ENCODE results near the gene TEDC1. TPM values are rescaled to one million over a fixed set of nuclear protein-coding genes. Genes with fewer than 3 reads are reported as not detected.

TEDC1 gene, protein sequence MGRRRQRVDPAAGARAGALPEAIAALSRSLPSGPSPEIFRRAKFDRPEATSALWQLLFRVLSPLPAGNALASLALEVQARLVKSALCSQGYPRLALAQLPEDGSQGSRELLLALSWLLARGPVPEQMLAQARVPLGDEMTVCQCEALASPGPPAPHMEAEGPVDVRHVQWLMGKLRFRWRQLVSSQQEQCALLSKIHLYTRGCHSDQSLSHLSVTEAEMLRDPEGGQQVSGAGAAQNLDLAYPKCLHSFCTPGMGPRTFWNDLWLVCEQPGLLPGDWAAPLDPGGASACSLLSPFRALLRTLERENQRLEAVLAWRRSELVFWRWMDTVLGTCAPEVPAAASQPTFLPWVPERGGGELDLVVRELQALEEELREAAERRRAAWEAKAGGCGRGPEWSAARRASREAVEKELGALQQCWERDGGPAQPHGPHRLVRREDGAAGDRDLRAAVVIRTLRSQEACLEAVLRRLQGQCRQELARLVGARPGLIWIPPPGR
- total RNA-seq: 10 to 100 TPM; 21.7 to 31.8 TPM

DNA sequence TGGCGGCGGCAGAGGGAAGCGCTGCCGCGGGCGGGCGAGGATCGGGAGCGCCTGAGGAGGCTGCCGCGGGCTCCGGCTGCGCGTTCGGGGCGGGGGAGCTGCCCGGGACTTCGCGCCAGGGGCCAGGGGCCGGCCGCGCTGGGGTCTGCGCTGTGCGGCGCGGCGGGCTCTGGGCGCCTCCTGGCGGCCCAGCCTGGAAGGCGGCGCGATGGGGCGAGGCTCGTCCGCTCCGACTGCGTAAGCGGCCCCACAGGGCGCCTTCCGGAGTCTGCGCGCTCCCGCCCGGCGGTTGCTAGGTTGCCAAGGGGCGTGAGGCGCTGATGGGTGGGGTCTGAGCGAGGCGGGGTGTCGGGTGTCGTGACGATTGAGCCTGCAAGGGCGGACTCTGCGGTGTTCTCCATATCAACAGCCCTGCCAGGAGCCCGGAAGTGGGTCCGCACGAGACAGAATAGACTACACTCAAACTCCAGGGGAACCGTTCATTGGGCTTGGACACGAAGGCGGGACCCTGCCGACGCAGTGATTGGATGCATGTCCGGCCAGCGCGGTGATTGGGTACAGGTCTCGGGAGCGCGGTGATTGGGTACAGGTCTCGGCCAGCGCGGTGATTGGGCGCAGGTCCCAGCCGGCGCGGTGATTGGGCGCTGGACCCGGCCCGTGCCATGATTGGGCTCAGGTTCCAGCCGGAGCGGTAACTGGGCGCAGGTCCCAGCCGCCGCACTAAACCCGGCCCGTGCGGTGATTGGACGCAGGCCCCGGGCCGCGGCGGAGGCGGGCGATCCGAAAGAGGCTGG lies at the start of gene TEDC1:
Gene TEDC1, plus strand, starts transcription at position 675 of the 794 bp plus-strand sequence. CDS start 130 bp downstream, outside the sequence.
- H3K9me3 Mint-ChIP-seq (ENCODE audit: low read depth): no peaks in the 10 kb centered on the region
- no peaks in the 10 kb centered on the region for H3K27me3 Mint-ChIP-seq
- peak within 1 kb of the TSS; percentile 81 for H3K4me3 Mint-ChIP-seq
- CTCF ChIA-PET: interaction anchor here (0.5 to 5.1 kb wide), 14 partner anchors 9 to 428 kb away, joined by 3 to 74 read pairs (median 6); partner anchors contain the start of gene TMEM121
- DNase-seq: peak; percentile 100
- intact Hi-C loops (cut with DNase I, micrococcal nuclease): loop anchor here (1.0 to 5.0 kb wide), 21 partner anchors 8 to 1862 kb away; partner anchors contain the start of genes CDCA4 (in 2 of the 2), TEX22 (in 2 of the 2), AKT1 (in 1 of the 2) and BRF1 (in 1 of the 2)
- peaks cover 6% of the 10 kb centered on the region for H3K36me3 Mint-ChIP-seq (ENCODE audit: low read depth)
- H3K4me1 Mint-ChIP-seq: peaks cover 22% of the 10 kb centered on the region
- POLR2A ChIA-PET: interaction anchor here (0.6 to 2.1 kb wide), 6 partner anchors 9 to 240 kb away, joined by 4 to 12 read pairs (median 6); partner anchors contain the start of gene BRF1
- peak; percentile 80 for ATAC-seq
- peak within 1 kb of the TSS; percentile 86 for H3K27ac Mint-ChIP-seq

GRCh38 chr14:105442125-105442524 lies 48.9 kb upstream of the TEDC1 start:
- Mint-ChIP-seq H3K4me1 (no peaks in the 10 kb centered on the region), H3K36me3 (ENCODE audit: low read depth) (peaks cover 7% of the 10 kb centered on the region), H3K27ac (no peak overlapping the region), H3K9me3 (ENCODE audit: low read depth) (no peaks in the 10 kb centered on the region), H3K4me3 (no peak overlapping the region), H3K27me3 (no peaks in the 10 kb centered on the region)
- DNase-seq: no peak
- ChIA-PET CTCF (no interaction called here), POLR2A (no interaction called here)
- intact Hi-C loops (cut with DNase I, micrococcal nuclease): no loop called here
- no peak for ATAC-seq

- CTCF ChIA-PET: no interaction called here
These were observed 48.2 kb upstream of the TEDC1 start for GRCh38 chr14:105442834-105443233.

DNA sequence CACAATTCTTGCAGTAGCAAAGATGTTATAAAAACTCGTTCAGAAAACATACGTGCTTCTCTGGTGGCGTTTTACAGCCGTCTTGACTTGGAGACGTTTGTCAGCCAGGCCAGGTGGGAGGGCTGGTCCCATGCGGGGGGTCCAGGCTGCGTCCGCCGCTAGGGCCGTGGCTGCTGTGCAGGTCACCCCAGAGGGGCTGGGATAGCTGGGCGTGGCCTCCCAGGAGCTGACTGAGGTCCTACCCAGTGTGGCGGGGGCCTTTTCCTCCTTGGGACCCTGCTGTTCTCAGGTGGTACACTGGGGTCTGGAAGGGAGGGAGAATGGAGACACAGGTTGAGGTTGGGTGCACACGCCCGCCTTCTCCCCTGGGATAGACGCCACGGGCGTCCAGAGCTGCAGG lies 46.2 kb upstream of the TEDC1 start:
- Mint-ChIP-seq H3K4me1 (no peaks in the 10 kb centered on the region), H3K9me3 (ENCODE audit: low read depth) (no peaks in the 10 kb centered on the region), H3K4me3 (no peak overlapping the region), H3K27me3 (no peaks in the 10 kb centered on the region), H3K27ac (no peak overlapping the region), H3K36me3 (ENCODE audit: low read depth) (peaks cover 7% of the 10 kb centered on the region)
- ChIA-PET POLR2A (no interaction called here), CTCF (interaction anchor here (0.7 kb wide), 1 partner anchor 107 kb away, joined by 3 read pairs; no protein-coding TSS in a partner anchor)
- intact Hi-C loops (cut with DNase I, micrococcal nuclease): no loop called here
- ATAC-seq (no peak), DNase-seq (no peak)

More at GRCh38 chr14:105442834-105443233, 48.2 kb upstream of the TEDC1 start:
- Mint-ChIP-seq H3K4me1 (no peaks in the 10 kb centered on the region), H3K36me3 (ENCODE audit: low read depth) (peaks cover 7% of the 10 kb centered on the region), H3K27me3 (no peaks in the 10 kb centered on the region), H3K9me3 (ENCODE audit: low read depth) (no peaks in the 10 kb centered on the region), H3K4me3 (no peak overlapping the region), H3K27ac (no peak overlapping the region)
- POLR2A ChIA-PET: no interaction called here
- DNase-seq (no peak), ATAC-seq (no peak)
- intact Hi-C loops (cut with DNase I, micrococcal nuclease): no loop called here

GRCh38 chr14:105445290-105445689 lies 45.8 kb upstream of the TEDC1 start:
- intact Hi-C loops (cut with DNase I, micrococcal nuclease): no loop called here
- H3K4me1 Mint-ChIP-seq: no peaks in the 10 kb centered on the region
- H3K4me3 Mint-ChIP-seq: no peak overlapping the region
- ChIA-PET POLR2A (no interaction called here), CTCF (no interaction called here)
- H3K27me3 Mint-ChIP-seq: no peaks in the 10 kb centered on the region
- no peak for DNase-seq
- no peaks in the 10 kb centered on the region for H3K9me3 Mint-ChIP-seq (ENCODE audit: low read depth)
- H3K36me3 Mint-ChIP-seq (ENCODE audit: low read depth): peaks cover 7% of the 10 kb centered on the region
- no peak for ATAC-seq
- H3K27ac Mint-ChIP-seq: no peak overlapping the region

DNA sequence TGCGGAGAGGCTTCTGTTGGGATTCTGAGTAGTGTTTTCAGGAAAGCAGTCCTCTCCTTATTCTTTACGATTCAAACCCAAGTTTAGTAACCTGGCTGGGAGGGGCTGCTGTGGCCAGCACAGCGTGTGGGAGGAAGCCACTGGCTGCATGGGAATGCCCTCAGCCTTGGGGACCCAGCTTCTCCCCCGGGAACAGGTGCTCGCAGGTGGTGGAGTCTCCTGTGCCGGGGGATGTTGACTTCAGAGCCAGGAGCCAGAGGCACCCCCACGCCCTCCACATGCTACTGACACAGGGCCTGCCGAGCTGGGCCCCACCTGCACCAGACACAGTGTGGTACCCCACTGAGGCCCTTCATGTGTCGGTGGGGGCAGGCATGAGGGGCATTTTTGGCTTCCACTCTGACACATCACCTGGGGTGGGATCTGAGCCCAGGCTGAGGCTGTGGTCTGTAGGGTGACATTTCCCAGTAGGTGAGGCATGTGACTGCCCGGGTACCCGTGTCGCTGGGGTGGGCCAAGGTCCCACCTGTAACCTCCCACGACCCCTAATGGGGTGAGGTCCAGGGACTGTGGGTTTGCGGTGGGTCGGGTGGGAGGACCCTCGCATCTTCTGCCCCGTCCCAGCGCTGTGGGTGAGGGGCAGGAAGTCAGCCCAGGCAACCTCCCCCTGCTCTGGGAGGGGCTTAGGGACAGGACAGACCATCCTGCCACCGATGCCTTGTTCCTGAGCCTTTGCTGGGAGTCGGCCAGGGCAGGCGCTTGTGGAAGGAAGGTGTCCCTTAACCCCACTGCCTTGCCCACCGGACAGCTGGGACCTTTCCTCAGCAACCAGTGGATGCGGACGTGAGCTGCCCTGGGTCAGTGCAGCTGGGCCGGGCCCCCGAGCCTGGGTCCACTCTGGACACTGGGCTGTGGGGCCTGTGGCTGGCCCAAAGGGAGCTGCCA lies 44.9 kb upstream of the TEDC1 start:
- ChIA-PET CTCF (interaction anchor here (0.6 kb wide), 1 partner anchor 76 kb away, joined by 3 read pairs; no protein-coding TSS in a partner anchor), POLR2A (no interaction called here)
- ATAC-seq (no peak), DNase-seq (no peak)
- Mint-ChIP-seq H3K9me3 (ENCODE audit: low read depth) (no peaks in the 10 kb centered on the region), H3K36me3 (ENCODE audit: low read depth) (peaks cover 9% of the 10 kb centered on the region), H3K27ac (no peak overlapping the region), H3K27me3 (no peaks in the 10 kb centered on the region), H3K4me3 (no peak overlapping the region), H3K4me1 (no peaks in the 10 kb centered on the region)
- intact Hi-C loops (cut with DNase I, micrococcal nuclease): no loop called here

DNA sequence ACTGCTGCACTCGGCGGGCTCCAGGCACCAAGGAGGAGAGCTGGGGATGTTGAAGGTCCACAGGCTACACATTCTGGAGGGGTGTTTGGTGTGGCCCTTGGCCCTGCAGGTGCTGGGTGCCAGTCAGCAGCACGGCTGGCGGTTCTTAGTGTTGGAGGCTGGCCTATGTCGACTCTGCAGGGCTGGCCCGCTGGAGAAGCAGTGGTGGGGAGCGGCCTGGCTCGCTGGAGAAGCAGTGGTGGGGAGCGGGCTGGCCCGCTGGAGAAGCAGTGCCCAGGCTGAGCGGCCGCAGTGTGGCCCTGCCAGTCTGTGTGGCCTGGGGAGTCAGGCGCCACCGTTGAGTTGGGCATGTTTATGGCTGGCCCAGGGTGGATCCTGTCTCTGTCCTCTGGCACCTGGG lies 44.1 kb upstream of the TEDC1 start:
- DNase-seq (no peak), ATAC-seq (no peak)
- POLR2A ChIA-PET: no interaction called here
- intact Hi-C loops (cut with DNase I, micrococcal nuclease): no loop called here
- H3K4me1 Mint-ChIP-seq: no peaks in the 10 kb centered on the region
- no peak overlapping the region for H3K27ac Mint-ChIP-seq
- H3K27me3 Mint-ChIP-seq: no peaks in the 10 kb centered on the region
- no peak overlapping the region for H3K4me3 Mint-ChIP-seq
- CTCF ChIA-PET: no interaction called here
- peaks cover 11% of the 10 kb centered on the region for H3K36me3 Mint-ChIP-seq (ENCODE audit: low read depth)
- no peaks in the 10 kb centered on the region for H3K9me3 Mint-ChIP-seq (ENCODE audit: low read depth)

DNA sequence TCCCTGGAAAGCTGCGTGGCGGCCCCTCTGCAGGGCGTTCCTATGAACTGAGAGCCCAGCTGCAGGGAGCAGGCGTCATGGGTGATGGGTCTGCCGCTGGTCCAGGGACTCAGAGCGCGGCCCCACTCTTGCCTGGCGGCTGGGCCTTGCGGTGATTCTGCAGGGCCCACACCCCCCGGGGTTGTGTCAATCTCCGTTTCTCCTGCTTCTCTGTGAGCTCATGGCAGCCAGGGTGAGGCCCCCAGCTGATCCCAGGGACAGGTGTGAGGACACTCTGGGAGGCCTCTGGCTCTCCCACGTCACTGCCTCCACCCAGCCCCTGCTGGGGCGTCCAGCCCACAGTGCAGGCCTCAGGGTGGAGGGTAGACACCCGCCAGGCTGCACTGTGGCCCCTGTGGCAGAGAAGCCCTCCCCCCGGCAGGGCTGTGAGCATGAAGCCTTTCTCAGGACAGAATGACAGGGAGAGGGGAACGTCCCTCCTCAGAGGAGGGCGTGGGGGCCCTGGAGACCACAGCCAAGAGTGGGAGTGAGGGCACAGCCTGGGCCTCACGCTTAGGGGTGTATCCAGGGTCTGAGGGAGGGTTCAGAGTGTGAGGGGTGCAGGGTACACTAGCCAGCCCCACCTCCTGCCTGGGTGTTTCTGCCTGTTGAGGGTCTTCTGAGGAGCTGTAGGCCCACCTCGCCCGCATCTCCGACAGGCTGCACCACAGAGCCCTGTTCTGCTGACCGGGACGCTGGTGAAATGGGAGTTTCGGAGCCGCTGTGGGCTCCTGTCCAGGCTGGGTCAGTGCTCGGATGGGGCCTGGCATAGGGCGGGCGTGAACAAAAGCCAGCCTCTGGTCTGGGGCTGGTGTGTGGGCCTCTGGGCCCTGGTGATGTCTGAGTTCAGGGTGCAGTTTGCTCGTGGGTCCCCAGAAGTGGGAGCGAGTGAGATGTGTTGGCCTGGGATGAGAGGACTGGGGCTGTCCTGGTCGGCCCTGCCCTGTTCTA lies 43.1 kb upstream of the TEDC1 start:
- intact Hi-C loops (cut with DNase I, micrococcal nuclease): loop anchor here (1.0 to 2.0 kb wide), 4 partner anchors 42 to 80 kb away; no protein-coding TSS in a partner anchor
- Mint-ChIP-seq H3K4me3 (no peak overlapping the region), H3K27ac (no peak overlapping the region), H3K4me1 (no peaks in the 10 kb centered on the region), H3K27me3 (no peaks in the 10 kb centered on the region), H3K9me3 (ENCODE audit: low read depth) (no peaks in the 10 kb centered on the region), H3K36me3 (ENCODE audit: low read depth) (peaks cover 15% of the 10 kb centered on the region)
- CTCF ChIA-PET: interaction anchor here (0.6 to 1.2 kb wide), 5 partner anchors 39 to 77 kb away, joined by 3 to 8 read pairs (median 3); no protein-coding TSS in a partner anchor
- DNase-seq (no peak), ATAC-seq (no peak)
- POLR2A ChIA-PET: no interaction called here

GRCh38 chr14:105448706-105449111 lies 42.3 kb upstream of the TEDC1 start:
- H3K9me3 Mint-ChIP-seq (ENCODE audit: low read depth): no peaks in the 10 kb centered on the region
- H3K27me3 Mint-ChIP-seq: no peaks in the 10 kb centered on the region
- ATAC-seq (peak; percentile 96), DNase-seq (peak; percentile 77)
- intact Hi-C loops (cut with DNase I, micrococcal nuclease): loop anchor here (1.0 to 2.0 kb wide), 4 partner anchors 42 to 80 kb away; no protein-coding TSS in a partner anchor
- H3K27ac Mint-ChIP-seq: no peak overlapping the region
- ChIA-PET POLR2A (no interaction called here), CTCF (interaction anchor here (0.6 to 1.2 kb wide), 5 partner anchors 38 to 78 kb away, joined by 3 to 8 read pairs (median 3); no protein-coding TSS in a partner anchor)
- H3K4me3 Mint-ChIP-seq: no peak overlapping the region
- peaks cover 15% of the 10 kb centered on the region for H3K36me3 Mint-ChIP-seq (ENCODE audit: low read depth)
- no peaks in the 10 kb centered on the region for H3K4me1 Mint-ChIP-seq

All from activated CD4-positive, alpha-beta T cell treated with anti-CD3 and anti-CD28 coated beads for 36 hours (primary cell).